Tibial nerve (tissue), 4 donors: ENCODE measurements around the gene NCL.
"Not testable (repeated sequence)": the region's sequence is repeated elsewhere in the genome, so short reads cannot be mapped to it uniquely, and the experiment has no call there.

ENCODE experiments used
- CTCF ChIP-seq, 5 experiments: fragments of 200-600 bp in 3 of 5; fragments of 450-650 bp in 2 of 5; sonication (generic) in 3 of 5; IDR thresholded peaks; one replicate each; pipeline ENCODE4 v1.5.1; 2016 to 2019; ENCODE audit warnings: antibody characterized with exemption in 5 of 5, mild to moderate bottlenecking in 3 of 5, moderate library complexity in 2 of 5
- EP300 ChIP-seq, 2 donors: sonication (generic); formaldehyde crosslinking; IDR thresholded peaks; one replicate each; pipeline ENCODE4 v1.6.1; 2017; ENCODE audit warnings: antibody characterized with exemption in 2 of 2, mild to moderate bottlenecking in 1 of 2
- POLR2A ChIP-seq, 2 donors: fragments of 450-650 bp; IDR thresholded peaks; one replicate each; pipeline ENCODE4 v1.6.1; 2017; ENCODE audit warnings: antibody characterized with exemption in 2 of 2, mild to moderate bottlenecking in 2 of 2, moderate library complexity in 2 of 2

GRCh38 chr2:231408304-231408703 lies 56.0 kb downstream of the NCL start:
- TF ChIP-seq CTCF, EP300, POLR2A (IDR thresholded peaks at IDR 0.05): not testable (repeated sequence)
